IPS-18a (cell line): ENCODE data around the gene ARV1.
"Not testable (repeated sequence)": the region's sequence is repeated elsewhere in the genome, so short reads cannot be mapped to it uniquely, and the experiment has no call there.

Experiments used
- H3K27ac ChIP-seq: one replicate; pipeline ENCODE4 v1.5.1; 2013; ENCODE audit warnings: low read length
- H3K27me3 ChIP-seq: one replicate; pipeline ENCODE4 v1.6.1; 2013; ENCODE audit warnings: mild to moderate bottlenecking, low read length; ENCODE audit not compliant: control insufficient read depth, insufficient read depth
- H3K36me3 ChIP-seq: one replicate; pipeline ENCODE4 v1.6.1; 2013; ENCODE audit warnings: low read depth, low read length; ENCODE audit not compliant: control insufficient read depth
- H3K4me1 ChIP-seq: one replicate; pipeline ENCODE4 v1.6.1; 2013; ENCODE audit warnings: low read depth, low read length; ENCODE audit not compliant: control insufficient read depth
- H3K4me3 ChIP-seq: one replicate; pipeline ENCODE4 v1.5.1; 2013; ENCODE audit warnings: low read length
- H3K9ac ChIP-seq: one replicate; pipeline ENCODE4 v1.6.1; 2013; ENCODE audit warnings: mild to moderate bottlenecking, low read length, moderate library complexity
- H3K9me3 ChIP-seq: one replicate; pipeline ENCODE4 v1.6.1; 2013; ENCODE audit warnings: low read depth, low read length; ENCODE audit not compliant: control insufficient read depth

The ARV1 gene

GRCh38 chr1:230977761-230978490, 968 bp upstream of the ARV1 start:
- H3K27me3 ChIP-seq = peaks cover 51% of the 10 kb centered on the region
- no peaks in the 10 kb centered on the region for H3K36me3 ChIP-seq
- no peak overlapping the region for H3K9ac ChIP-seq
- H3K4me3 ChIP-seq = peak overlapping the region; percentile 98
- H3K27ac ChIP-seq = no peak overlapping the region
- H3K4me1 ChIP-seq = peaks cover 10% of the 10 kb centered on the region
- no peaks in the 10 kb centered on the region for H3K9me3 ChIP-seq

GRCh38 chr1:230979389-230979716, 459 bp downstream of the ARV1 start:
- Histone ChIP-seq H3K9me3 (no peaks in the 10 kb centered on the region), H3K27ac (no peak overlapping the region), H3K4me1 (peaks cover 10% of the 10 kb centered on the region), H3K4me3 (peak overlapping the region; percentile 98), H3K27me3 (peaks cover 65% of the 10 kb centered on the region), H3K36me3 (no peaks in the 10 kb centered on the region), H3K9ac (peak overlapping the region; percentile 59)

GRCh38 chr1:230979952-230980351, 1.1 kb downstream of the ARV1 start:
- Histone ChIP-seq H3K27ac (no peak overlapping the region), H3K9me3 (no peaks in the 10 kb centered on the region), H3K9ac (no peak overlapping the region), H3K4me3 (peak overlapping the region; percentile 98), H3K4me1 (peaks cover 15% of the 10 kb centered on the region), H3K27me3 (peaks cover 71% of the 10 kb centered on the region), H3K36me3 (no peaks in the 10 kb centered on the region)

GRCh38 chr1:230982696-230983095, 3.8 kb downstream of the ARV1 start:
- no peak overlapping the region for H3K4me3 ChIP-seq
- peaks cover 85% of the 10 kb centered on the region for H3K27me3 ChIP-seq

GRCh38 chr1:230983811-230984210, 4.9 kb downstream of the ARV1 start:
- Histone ChIP-seq H3K36me3 (no peaks in the 10 kb centered on the region), H3K9ac (no peak overlapping the region), H3K4me1 (peaks cover 15% of the 10 kb centered on the region), H3K27me3 (peaks cover 83% of the 10 kb centered on the region), H3K9me3 (no peaks in the 10 kb centered on the region), H3K4me3 (no peak overlapping the region), H3K27ac (no peak overlapping the region)

More at GRCh38 chr1:230982696-230983095, 3.8 kb downstream of the ARV1 start:
- H3K9ac ChIP-seq = no peak overlapping the region
- H3K36me3 ChIP-seq = no peaks in the 10 kb centered on the region
- H3K4me1 ChIP-seq = peaks cover 17% of the 10 kb centered on the region
- H3K9me3 ChIP-seq = no peaks in the 10 kb centered on the region
- no peak overlapping the region for H3K27ac ChIP-seq

DNA sequence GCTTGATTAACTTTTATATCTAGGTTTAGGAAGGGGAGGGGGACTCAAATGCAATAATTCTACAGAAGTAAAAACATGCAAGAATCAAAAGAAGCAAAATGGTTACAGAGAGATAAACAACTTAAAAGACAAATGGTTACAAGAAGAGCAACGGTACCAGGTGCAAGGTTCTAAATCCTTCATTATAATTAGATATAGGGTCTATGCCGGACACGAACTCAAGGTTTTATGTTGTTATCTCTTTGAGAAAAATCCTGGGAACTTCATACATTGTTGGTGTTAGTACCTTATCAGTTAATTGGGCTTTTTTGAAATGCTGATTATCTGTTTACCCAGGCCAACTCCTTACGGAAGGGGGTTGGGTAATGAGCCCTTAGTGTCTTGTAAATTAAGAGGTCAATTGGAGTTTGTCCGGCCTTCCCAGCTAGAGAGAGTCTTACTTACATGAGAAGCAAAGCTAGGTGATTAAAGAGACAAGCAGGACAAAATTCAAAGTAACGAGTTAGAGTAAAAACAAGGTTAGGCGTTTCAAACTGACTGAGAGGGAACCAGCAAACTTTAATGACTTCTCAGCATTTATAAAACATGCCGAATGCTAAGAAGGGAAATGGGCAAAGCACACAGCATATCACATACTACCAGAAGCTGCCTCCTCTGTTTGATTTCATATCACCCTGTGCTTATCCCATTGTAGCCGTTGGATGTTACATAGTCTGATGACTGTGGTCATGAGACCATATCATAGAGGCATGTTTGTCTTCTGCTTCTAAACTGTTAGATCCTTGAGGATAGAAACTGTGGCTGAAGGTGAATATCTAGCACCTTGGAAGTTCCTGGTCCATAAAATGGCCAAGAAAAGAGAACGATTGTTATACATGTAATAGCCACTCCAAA, 6.0 kb downstream of the ARV1 start:
- not testable (repeated sequence) for H3K9ac ChIP-seq, H3K36me3 ChIP-seq, H3K9me3 ChIP-seq, H3K27ac ChIP-seq
- H3K4me1 ChIP-seq = peaks cover 14% of the 10 kb centered on the region
- peaks cover 79% of the 10 kb centered on the region for H3K27me3 ChIP-seq
- peak overlapping the region; percentile 30 for H3K4me3 ChIP-seq

DNA sequence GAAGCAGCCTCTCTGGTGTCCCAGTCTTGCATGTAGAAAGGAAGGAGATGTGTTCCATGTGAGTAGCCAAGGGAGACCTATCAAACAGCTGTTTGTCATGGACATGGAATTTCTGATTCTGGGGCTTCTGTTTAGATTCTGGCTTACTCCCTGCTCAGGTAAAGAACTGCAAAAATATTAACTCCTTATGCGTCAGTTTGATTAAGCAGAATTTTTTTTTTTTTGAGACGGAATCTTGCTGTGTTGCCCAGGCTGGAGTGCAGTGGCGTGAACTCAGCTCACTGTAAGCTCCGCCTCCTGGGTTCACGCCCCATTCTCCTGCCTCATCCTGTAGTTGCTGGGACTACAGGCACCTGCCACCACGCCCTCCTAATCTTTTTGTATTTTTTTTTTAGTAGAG, 6.8 kb downstream of the ARV1 start:
- Histone ChIP-seq H3K27ac (no peak overlapping the region), H3K27me3 (peaks cover 70% of the 10 kb centered on the region), H3K36me3 (no peaks in the 10 kb centered on the region), H3K4me3 (no peak overlapping the region), H3K9me3 (no peaks in the 10 kb centered on the region), H3K9ac (no peak overlapping the region), H3K4me1 (peaks cover 12% of the 10 kb centered on the region)

- peaks cover 58% of the 10 kb centered on the region for H3K27me3 ChIP-seq
Measured at GRCh38 chr1:230986976-230987375, 8.1 kb downstream of the ARV1 start.

GRCh38 chr1:230987448-230987847, 8.6 kb downstream of the ARV1 start:
- H3K4me1 ChIP-seq = peaks cover 12% of the 10 kb centered on the region
- H3K9me3 ChIP-seq = no peaks in the 10 kb centered on the region
- peaks cover 6% of the 10 kb centered on the region for H3K36me3 ChIP-seq
- no peak overlapping the region for H3K4me3 ChIP-seq
- H3K9ac ChIP-seq = no peak overlapping the region
- peaks cover 53% of the 10 kb centered on the region for H3K27me3 ChIP-seq
- H3K27ac ChIP-seq = no peak overlapping the region

More at GRCh38 chr1:230986976-230987375, 8.1 kb downstream of the ARV1 start:
- no peak overlapping the region for H3K27ac ChIP-seq
- peaks cover 2% of the 10 kb centered on the region for H3K36me3 ChIP-seq
- peaks cover 12% of the 10 kb centered on the region for H3K4me1 ChIP-seq
- no peaks in the 10 kb centered on the region for H3K9me3 ChIP-seq
- no peak overlapping the region for H3K4me3 ChIP-seq
- H3K9ac ChIP-seq = no peak overlapping the region

- no peak overlapping the region for H3K27ac ChIP-seq
- no peaks in the 10 kb centered on the region for H3K9me3 ChIP-seq
- peaks cover 19% of the 10 kb centered on the region for H3K36me3 ChIP-seq
- H3K4me1 ChIP-seq = no peaks in the 10 kb centered on the region
- H3K27me3 ChIP-seq = peaks cover 5% of the 10 kb centered on the region
- H3K4me3 ChIP-seq = no peak overlapping the region
- H3K9ac ChIP-seq = no peak overlapping the region
Measured at GRCh38 chr1:230992100-230992774, 13.3 kb downstream of the ARV1 start.

DNA sequence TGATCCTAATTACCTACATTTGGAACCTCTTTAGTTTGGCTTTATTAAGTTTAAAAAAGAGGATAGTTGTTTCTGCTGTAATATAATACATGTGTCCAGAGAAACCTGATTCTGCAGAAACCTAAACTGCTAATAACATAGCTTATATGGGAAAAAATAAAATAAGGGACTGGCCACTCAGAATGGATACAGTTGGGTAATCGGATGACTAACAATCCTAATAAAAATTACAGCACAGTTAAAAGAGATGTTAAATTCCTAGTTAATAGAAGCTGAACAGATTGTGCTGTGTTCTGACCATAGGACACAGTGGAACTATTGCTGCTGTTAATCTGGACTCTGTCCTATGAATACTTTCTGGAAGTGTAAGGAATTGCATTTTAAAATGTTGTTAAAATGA, 16.0 kb downstream of the ARV1 start:
- H3K9me3 ChIP-seq = no peaks in the 10 kb centered on the region

More for the DNA sequence above, 16.0 kb downstream of the ARV1 start:
- Histone ChIP-seq H3K4me1 (no peaks in the 10 kb centered on the region), H3K36me3 (peaks cover 33% of the 10 kb centered on the region), H3K27me3 (no peaks in the 10 kb centered on the region), H3K4me3 (no peak overlapping the region), H3K27ac (no peak overlapping the region), H3K9ac (no peak overlapping the region)
